MCF 10A (cell line): ENCODE measurements around the gene MT1E. TPM values are rescaled to one million over a fixed set of nuclear protein-coding genes. Genes with fewer than 3 reads are reported as not detected.

ENCODE experiments used
- BruUV-seq: library from RNA; stranded (reverse); fragments of 400-500 nt; replicated peaks from 2 replicates; lab custom pipeline; 2021; lab: Mats Ljungman, UMichigan
- CTCF ChIA-PET: fragments of 300-600 bp; sonication (Branson Sonifier 250); formaldehyde crosslinking; extraction: SDS; loops from one replicate; lab custom pipeline; 2021; ENCODE audit warnings: antibody characterized with exemption, inconsistent platforms; lab: Yijun Ruan, JAX
- POLR2A ChIA-PET: fragments of 300-600, 350-650 bp; sonication (Branson Sonifier 250); formaldehyde crosslinking; extraction: SDS; loops from one replicate; lab custom pipeline; 2020; ENCODE audit warnings: antibody characterized with exemption, inconsistent platforms; lab: Yijun Ruan, JAX
- DNase-seq: peaks from one replicate; pipeline ENCODE4 v3.0.0-alpha.2; 2018; ENCODE audit not compliant: unreplicated experiment
- H3K27ac Mint-ChIP-seq: one replicate; pipeline ENCODE4 v1.8.0; 2022; ENCODE audit warnings: mild to moderate bottlenecking, low read depth, mixed read lengths; ENCODE audit not compliant: unreplicated experiment
- H3K27me3 Mint-ChIP-seq: one replicate; pipeline ENCODE4 v1.8.0; 2022; ENCODE audit warnings: mixed read lengths; ENCODE audit not compliant: insufficient read depth, unreplicated experiment
- H3K36me3 Mint-ChIP-seq: one replicate; pipeline ENCODE4 v1.8.0; 2022; ENCODE audit warnings: mild to moderate bottlenecking, moderate library complexity, mixed read lengths; ENCODE audit not compliant: insufficient read depth, unreplicated experiment
- H3K4me1 Mint-ChIP-seq: one replicate; pipeline ENCODE4 v1.8.0; 2022; ENCODE audit warnings: mixed read lengths; ENCODE audit not compliant: insufficient read depth, unreplicated experiment
- H3K4me3 Mint-ChIP-seq: one replicate; pipeline ENCODE4 v1.8.0; 2022; ENCODE audit warnings: mild to moderate bottlenecking, moderate library complexity, mixed read lengths; ENCODE audit not compliant: unreplicated experiment
- H3K9me3 Mint-ChIP-seq: one replicate; pipeline ENCODE4 v1.8.0; 2022; ENCODE audit warnings: mixed read lengths; ENCODE audit not compliant: unreplicated experiment
- intact Hi-C: fragments of 100-400 bp; cut with micrococcal nuclease; formaldehyde crosslinking; loops from 2 replicates; pipeline ENCODE4 v1.14.1; 2022
- total RNA-seq: library from RNA; stranded (reverse); gene quantifications from 2 replicates; pipeline ENCODE4 v1.2.3, GENCODE V29; 2022
- TF ChIP-seq, protein P1 (sequence below): fragments of 200-600 bp; IDR thresholded peaks from one replicate; pipeline ENCODE4 v1.8.0; 2022; ENCODE audit warnings: antibody characterized with exemption, mild to moderate bottlenecking; ENCODE audit not compliant: unreplicated experiment

The MT1E gene
- total RNA-seq, 1 experiment from 2014 or later: 934 TPM

DNA sequence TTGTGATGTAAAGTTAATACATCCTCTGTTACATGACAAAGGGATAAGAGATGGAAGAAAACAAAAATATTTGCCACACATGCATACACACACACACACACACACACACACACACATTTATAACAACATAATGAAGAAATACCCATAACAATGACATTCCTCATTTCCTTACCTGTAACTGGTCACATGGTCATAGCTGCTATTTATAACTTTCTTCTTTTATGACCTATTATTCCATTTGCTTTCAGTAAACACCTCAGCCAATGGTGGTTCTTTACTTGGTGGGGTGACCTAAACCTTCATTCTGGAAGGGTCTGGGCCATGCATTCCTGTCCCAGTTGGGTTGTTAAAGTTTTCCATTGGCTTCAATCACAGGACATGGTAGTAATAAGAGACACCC lies 11.9 kb upstream of the MT1E start:
- peak overlapping the region; percentile 49 for H3K27ac Mint-ChIP-seq
- H3K27me3 Mint-ChIP-seq: no peaks in the 10 kb centered on the region
- POLR2A ChIA-PET: interaction anchor here (1.0 to 15.3 kb wide), 5 partner anchors 9 to 162 kb away, joined by 3 to 1404 read pairs (median 35); partner anchors contain the start of genes MT1E, MT1F, MT1X and NUDT21

DNA sequence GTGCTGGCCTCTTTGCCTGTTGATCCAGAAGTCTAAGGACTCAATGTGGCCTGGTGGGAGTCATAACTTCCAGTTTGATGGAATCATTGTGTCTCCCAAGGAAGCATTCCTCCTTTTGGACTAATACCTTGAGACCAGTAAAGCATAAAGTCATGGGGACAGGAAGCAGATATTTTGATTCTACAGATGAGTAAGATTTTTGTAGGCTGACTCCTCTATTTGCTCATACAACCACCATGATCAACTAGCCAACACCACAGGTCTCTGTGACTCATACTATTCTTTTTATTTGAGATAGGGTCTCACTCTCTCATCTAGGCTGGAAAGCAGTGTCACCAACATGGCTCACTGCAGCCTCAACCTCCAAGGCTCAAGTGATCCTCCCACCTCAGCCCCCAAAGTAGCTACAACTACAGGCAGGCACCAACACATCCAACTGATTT lies 11.0 kb upstream of the MT1E start:
- peaks cover 37% of the 10 kb centered on the region for H3K4me1 Mint-ChIP-seq
- H3K27ac Mint-ChIP-seq: peak overlapping the region; percentile 49

More for the DNA sequence above, 11.9 kb upstream of the MT1E start:
- TF ChIP-seq, protein P1, sequence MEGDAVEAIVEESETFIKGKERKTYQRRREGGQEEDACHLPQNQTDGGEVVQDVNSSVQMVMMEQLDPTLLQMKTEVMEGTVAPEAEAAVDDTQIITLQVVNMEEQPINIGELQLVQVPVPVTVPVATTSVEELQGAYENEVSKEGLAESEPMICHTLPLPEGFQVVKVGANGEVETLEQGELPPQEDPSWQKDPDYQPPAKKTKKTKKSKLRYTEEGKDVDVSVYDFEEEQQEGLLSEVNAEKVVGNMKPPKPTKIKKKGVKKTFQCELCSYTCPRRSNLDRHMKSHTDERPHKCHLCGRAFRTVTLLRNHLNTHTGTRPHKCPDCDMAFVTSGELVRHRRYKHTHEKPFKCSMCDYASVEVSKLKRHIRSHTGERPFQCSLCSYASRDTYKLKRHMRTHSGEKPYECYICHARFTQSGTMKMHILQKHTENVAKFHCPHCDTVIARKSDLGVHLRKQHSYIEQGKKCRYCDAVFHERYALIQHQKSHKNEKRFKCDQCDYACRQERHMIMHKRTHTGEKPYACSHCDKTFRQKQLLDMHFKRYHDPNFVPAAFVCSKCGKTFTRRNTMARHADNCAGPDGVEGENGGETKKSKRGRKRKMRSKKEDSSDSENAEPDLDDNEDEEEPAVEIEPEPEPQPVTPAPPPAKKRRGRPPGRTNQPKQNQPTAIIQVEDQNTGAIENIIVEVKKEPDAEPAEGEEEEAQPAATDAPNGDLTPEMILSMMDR: no peak
- BruUV-seq: no TSS peak
- Mint-ChIP-seq H3K4me1 (peaks cover 37% of the 10 kb centered on the region), H3K4me3 (no peak overlapping the region), H3K9me3 (no peaks in the 10 kb centered on the region), H3K36me3 (peaks cover 7% of the 10 kb centered on the region)
- DNase-seq: peak; percentile 16
- CTCF ChIA-PET: interaction anchor here (0.7 to 1.5 kb wide), 3 partner anchors 11 to 100 kb away, joined by 3 to 6 read pairs (median 3); no protein-coding TSS in a partner anchor
- intact Hi-C loops: no loop called here

DNA sequence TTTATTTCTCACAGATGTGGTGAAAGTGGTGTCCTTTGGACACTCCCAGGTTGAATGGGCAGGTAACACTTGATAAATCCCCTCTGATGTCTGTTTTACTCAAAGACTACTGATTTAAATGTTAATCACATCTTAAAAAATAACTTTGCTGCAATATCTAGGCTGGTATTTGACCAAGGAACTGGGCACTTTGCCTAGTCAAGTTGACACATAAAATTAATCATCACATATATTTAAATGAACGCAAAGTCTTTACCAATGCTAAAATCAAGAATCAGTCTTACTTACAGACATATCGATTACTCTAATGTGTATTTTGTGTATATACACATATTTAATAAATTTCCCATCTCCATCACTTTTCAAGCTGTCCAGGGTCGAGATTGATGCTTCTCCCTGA lies 10.2 kb upstream of the MT1E start:
- POLR2A ChIA-PET: interaction anchor here (0.7 to 15.3 kb wide), 7 partner anchors 9 to 202 kb away, joined by 3 to 1404 read pairs (median 9); partner anchors contain the start of genes MT1E, MT1X and NUDT21

More for the DNA sequence above, 11.0 kb upstream of the MT1E start:
- no peak overlapping the region for H3K4me3 Mint-ChIP-seq
- no peaks in the 10 kb centered on the region for H3K27me3 Mint-ChIP-seq
- H3K36me3 Mint-ChIP-seq: peaks cover 2% of the 10 kb centered on the region
- no peaks in the 10 kb centered on the region for H3K9me3 Mint-ChIP-seq
- TF ChIP-seq, protein P1: no peak
- no TSS peak for BruUV-seq
- CTCF ChIA-PET: interaction anchor here (0.6 to 1.5 kb wide), 4 partner anchors 9 to 88 kb away, joined by 4 to 5 read pairs (median 4); partner anchors contain the start of gene MT1E
- POLR2A ChIA-PET: interaction anchor here (0.7 to 15.3 kb wide), 6 partner anchors 8 to 572 kb away, joined by 3 to 1404 read pairs (median 12); partner anchors contain the start of genes MT1E and MT1X
- intact Hi-C loops: no loop called here
- peak; percentile 47 for DNase-seq

More for the DNA sequence above, 10.2 kb upstream of the MT1E start:
- H3K27ac Mint-ChIP-seq: no peak overlapping the region
- intact Hi-C loops: no loop called here
- H3K4me3 Mint-ChIP-seq: no peak overlapping the region
- H3K4me1 Mint-ChIP-seq: peaks cover 33% of the 10 kb centered on the region
- CTCF ChIA-PET: interaction anchor here (0.6 to 1.5 kb wide), 4 partner anchors 8 to 87 kb away, joined by 4 to 5 read pairs (median 4); partner anchors contain the start of gene MT1E
- peak; percentile 77 for DNase-seq
- no peaks in the 10 kb centered on the region for H3K36me3 Mint-ChIP-seq
- BruUV-seq: no TSS peak
- no peaks in the 10 kb centered on the region for H3K27me3 Mint-ChIP-seq
- TF ChIP-seq, protein P1: no peak
- no peaks in the 10 kb centered on the region for H3K9me3 Mint-ChIP-seq
